GM23338 (cell line): ENCODE results near the gene FAM209B.
"Not testable (repeated sequence)": the region's sequence is repeated elsewhere in the genome, so short reads cannot be mapped to it uniquely, and the experiment has no call there.

Source experiments
- CREB1 ChIP-seq: fragments of 250-450 bp; sonication (Bioruptor Pico); IDR thresholded peaks from 2 replicates; pipeline ENCODE4 v1.5.0; 2020; ENCODE audit warnings: low read depth, mild to moderate bottlenecking, moderate library complexity
- CTCF ChIP-seq, 2 experiments: fragments of 200-600 bp in 1 of 2; sonication (generic) in 1 of 2; conservative IDR thresholded peaks; 2 replicates each; pipeline versions ENCODE4 v1.5.1 to v1.6.1; 2016 to 2017; ENCODE audit warnings: antibody characterized with exemption in 2 of 2, low read depth in 2 of 2, mild to moderate bottlenecking in 2 of 2, moderate library complexity in 1 of 2
- ETS1 ChIP-seq: IDR thresholded peaks from 2 replicates; pipeline ENCODE4 v1.6.1; 2016; ENCODE audit warnings: antibody characterized with exemption
- EZH2 ChIP-seq: fragments of 200-600 bp; sonication (generic); IDR thresholded peaks from one replicate; pipeline ENCODE4 v1.8.0; 2017; ENCODE audit warnings: antibody characterized with exemption, mild to moderate bottlenecking, low read depth; ENCODE audit not compliant: unreplicated experiment
- EZH2phosphoT487 ChIP-seq: fragments of 200-600 bp; sonication (generic); IDR thresholded peaks from one replicate; pipeline ENCODE4 v1.8.1; 2018; ENCODE audit warnings: antibody characterized with exemption; ENCODE audit not compliant: unreplicated experiment
- JUNB ChIP-seq: IDR thresholded peaks from one replicate; pipeline ENCODE4 v1.6.1; 2016; ENCODE audit warnings: antibody characterized with exemption; ENCODE audit not compliant: unreplicated experiment
- NANOG ChIP-seq: IDR thresholded peaks from 2 replicates; pipeline ENCODE4 v1.6.1; 2016; ENCODE audit warnings: antibody characterized with exemption, borderline replicate concordance
- POLR2AphosphoS5 ChIP-seq: IDR thresholded peaks from 2 replicates; pipeline ENCODE4 v1.6.1; 2016; ENCODE audit warnings: antibody characterized with exemption, low read depth
- REST ChIP-seq: IDR thresholded peaks from one replicate; pipeline ENCODE4 v1.6.1; 2018; ENCODE audit warnings: antibody characterized with exemption; ENCODE audit not compliant: unreplicated experiment
- STAT1 ChIP-seq: IDR thresholded peaks from one replicate; pipeline ENCODE4 v1.6.1; 2016; ENCODE audit warnings: antibody characterized with exemption; ENCODE audit not compliant: unreplicated experiment
- ZNF114 ChIP-seq: fragments of 250-450 bp; sonication (Bioruptor Pico); IDR thresholded peaks from 2 replicates; pipeline ENCODE4 v1.5.0; 2020; ENCODE audit warnings: mild to moderate bottlenecking, moderate library complexity
- ZNF331 ChIP-seq: fragments of 250-450 bp; sonication (Bioruptor Pico); IDR thresholded peaks from 2 replicates; pipeline ENCODE4 v1.5.0; 2020; ENCODE audit warnings: low read depth, mild to moderate bottlenecking, moderate library complexity
- ZNF462 ChIP-seq: fragments of 250-450 bp; sonication (Bioruptor Pico); IDR thresholded peaks from 2 replicates; pipeline ENCODE4 v1.5.0; 2020; ENCODE audit warnings: mild to moderate bottlenecking, moderate library complexity

GRCh38 chr20:56524444-56524843, 8.6 kb upstream of the FAM209B start, which contains the start of gene FAM209A:
- not testable (repeated sequence) for TF ChIP-seq CTCF (conservative IDR thresholded peaks at IDR 0.05; ENCODE audit: low read depth in 2 of 2); EZH2phosphoT487; CREB1 (CRISPR knock-in tag); POLR2AphosphoS5; EZH2; REST; ZNF331 (CRISPR knock-in tag); NANOG; ZNF114 (CRISPR knock-in tag); JUNB; ZNF462 (CRISPR knock-in tag); ETS1; STAT1
